DND-41 (cell line): ENCODE data around the gene MRS2.
"Not testable (repeated sequence)": the region's sequence is repeated elsewhere in the genome, so short reads cannot be mapped to it uniquely, and the experiment has no call there.

Source experiments
- ATAC-seq: fragments of 200-7000 bp; cut with Tn5 transposase; 3 replicates; pipeline ENCODE4 v1.9.1; 2021; ENCODE audit warnings: low read depth; ENCODE audit not compliant: insufficient read depth
- DNase-seq: peaks from one replicate; pipeline ENCODE4 v3.0.0-alpha.2; 2020
- H2AFZ ChIP-seq: 2 replicates; pipeline ENCODE4 v1.6.0; 2012; ENCODE audit warnings: low read depth, low read length
- H3K27ac ChIP-seq: 2 replicates; pipeline ENCODE4 v1.5.1; 2012; ENCODE audit warnings: low read length, inconsistent platforms
- H3K27me3 ChIP-seq: fragments of 200-600 bp; sonication (generic); 2 replicates; pipeline ENCODE4 v1.6.0; 2012; ENCODE audit warnings: low read length, mild to moderate bottlenecking, inconsistent platforms; ENCODE audit not compliant: insufficient read depth, poor library complexity
- H3K36me3 ChIP-seq: 2 replicates; pipeline ENCODE4 v1.5.1; 2012; ENCODE audit warnings: low read length, inconsistent platforms; ENCODE audit not compliant: insufficient read depth
- H3K4me1 ChIP-seq: 2 replicates; pipeline ENCODE4 v1.5.1; 2012; ENCODE audit warnings: mild to moderate bottlenecking, low read length; ENCODE audit not compliant: insufficient read depth
- H3K4me2 ChIP-seq: 2 replicates; pipeline ENCODE4 v1.6.0; 2012; ENCODE audit warnings: mild to moderate bottlenecking, moderate library complexity, low read length, inconsistent platforms; ENCODE audit not compliant: insufficient read depth
- H3K4me3 ChIP-seq, 2 experiments: fragments of 200-600 bp in 1 of 2; shearing (Covaris generic) in 1 of 2; 2 replicates each; pipeline ENCODE4 v1.5.1; 2012 to 2016; ENCODE audit warnings: inconsistent platforms in 2 of 2, low read length in 2 of 2, mild to moderate bottlenecking in 2 of 2, low read depth in 1 of 2, moderate library complexity in 1 of 2
- H3K79me2 ChIP-seq: 2 replicates; pipeline ENCODE4 v1.6.0; 2012; ENCODE audit warnings: low read length, inconsistent platforms; ENCODE audit not compliant: insufficient read depth
- H3K9ac ChIP-seq: 2 replicates; pipeline ENCODE4 v1.6.0; 2012; ENCODE audit warnings: low read depth, mild to moderate bottlenecking, inconsistent platforms, low read length, moderate library complexity
- H3K9me3 ChIP-seq: 2 replicates; pipeline ENCODE4 v1.5.1; 2012; ENCODE audit warnings: low read length, moderate library complexity, mild to moderate bottlenecking, inconsistent platforms; ENCODE audit not compliant: insufficient read depth, severe bottlenecking
- H4K20me1 ChIP-seq: 2 replicates; pipeline ENCODE4 v1.6.0; 2012; ENCODE audit warnings: low read length; ENCODE audit not compliant: insufficient read depth
- CTCF ChIP-seq: IDR thresholded peaks from 2 replicates; pipeline ENCODE4 v1.5.1; 2012; ENCODE audit warnings: borderline replicate concordance, low read length, moderate library complexity, mild to moderate bottlenecking; ENCODE audit not compliant: poor library complexity, severe bottlenecking; ENCODE audit errors: extremely low read depth
- EZH2 ChIP-seq: IDR thresholded peaks from 3 replicates; pipeline ENCODE4 v1.6.1; 2012; ENCODE audit warnings: borderline replicate concordance, low read depth, mild to moderate bottlenecking, moderate library complexity, low read length, inconsistent platforms; ENCODE audit not compliant: severe bottlenecking

Gene MRS2

GRCh38 chr6:24359640-24360454 lies 42.9 kb upstream of the MRS2 start:
- TF ChIP-seq EZH2: no peak
- no peak for TF ChIP-seq CTCF
- no peak overlapping the region for H3K27ac ChIP-seq
- no peak overlapping the region for H3K4me3 ChIP-seq
- no peak overlapping the region for H3K9ac ChIP-seq
- peaks cover under 1% of the 10 kb centered on the region for H3K27me3 ChIP-seq
- H3K9me3 ChIP-seq: no peaks in the 10 kb centered on the region
- ATAC-seq: no peak
- DNase-seq: no peak
- H3K4me2 ChIP-seq: no peak overlapping the region
- H2AFZ ChIP-seq: no peak overlapping the region
- no peaks in the 10 kb centered on the region for H3K79me2 ChIP-seq
- no peaks in the 10 kb centered on the region for H3K4me1 ChIP-seq
- H4K20me1 ChIP-seq: no peaks in the 10 kb centered on the region
- H3K36me3 ChIP-seq: no peaks in the 10 kb centered on the region

- not testable (repeated sequence) for ATAC-seq, H4K20me1 ChIP-seq, H3K9me3 ChIP-seq, H3K4me1 ChIP-seq, H3K4me2 ChIP-seq, H3K27ac ChIP-seq, H3K36me3 ChIP-seq, H2AFZ ChIP-seq, H3K79me2 ChIP-seq, H3K4me3 ChIP-seq, H3K9ac ChIP-seq, DNase-seq, H3K27me3 ChIP-seq
Measured at GRCh38 chr6:24362363-24362762, 40.4 kb upstream of the MRS2 start.

GRCh38 chr6:24365103-24365633 lies 37.6 kb upstream of the MRS2 start:
- H3K4me3 ChIP-seq, ATAC-seq, H3K4me2 ChIP-seq, H3K27ac ChIP-seq, H3K9ac ChIP-seq, H2AFZ ChIP-seq, H3K4me1 ChIP-seq, H3K27me3 ChIP-seq, H3K79me2 ChIP-seq, H3K9me3 ChIP-seq, H3K36me3 ChIP-seq, H4K20me1 ChIP-seq, DNase-seq: not testable (repeated sequence)

- ATAC-seq: no peak
- Histone ChIP-seq H3K4me1 (no peaks in the 10 kb centered on the region), H4K20me1 (no peaks in the 10 kb centered on the region), H2AFZ (no peak overlapping the region), H3K27me3 (no peaks in the 10 kb centered on the region), H3K36me3 (no peaks in the 10 kb centered on the region), H3K9me3 (no peaks in the 10 kb centered on the region), H3K4me2 (no peak overlapping the region), H3K79me2 (no peaks in the 10 kb centered on the region), H3K4me3 (no peak overlapping the region), H3K27ac (no peak overlapping the region), H3K9ac (no peak overlapping the region)
- DNase-seq: no peak
- no peak for TF ChIP-seq EZH2
- TF ChIP-seq CTCF: no peak
Measured at GRCh38 chr6:24374612-24375011, 28.1 kb upstream of the MRS2 start.
